Astrocyte (in vitro differentiated cells and primary cell): Measurements from ENCODE around the gene DHDH. TPM values are rescaled to one million over a fixed set of nuclear protein-coding genes. Genes with fewer than 3 reads are reported as not detected.

Experiments
- DNase-seq: peaks from one replicate; pipeline ENCODE4 v3.0.0-alpha.2; 2010; ENCODE audit warnings: low read depth
- FAIRE-seq: peaks from 2 replicates; lab custom pipeline; 2011; peaks lifted over from hg19 to GRCh38; lab: Jason Lieb, UNC
- H2AFZ ChIP-seq: 2 replicates; pipeline ENCODE4 v1.6.0; 2012; ENCODE audit warnings: low read depth, low read length, inconsistent platforms
- H3K27ac ChIP-seq: 2 replicates; pipeline ENCODE4 v1.5.1; 2011; ENCODE audit warnings: low read depth, low read length, inconsistent platforms
- H3K27me3 ChIP-seq: 2 replicates; pipeline ENCODE4 v1.6.0; 2011; ENCODE audit warnings: low read length, inconsistent platforms; ENCODE audit not compliant: insufficient read depth
- H3K36me3 ChIP-seq: 2 replicates; pipeline ENCODE4 v1.5.1; 2011; ENCODE audit warnings: low read length, inconsistent platforms; ENCODE audit not compliant: insufficient read depth
- H3K4me1 ChIP-seq: 2 replicates; pipeline ENCODE4 v1.5.1; 2011; ENCODE audit warnings: low read length, inconsistent platforms; ENCODE audit not compliant: insufficient read depth
- H3K4me2 ChIP-seq: 2 replicates; pipeline ENCODE4 v1.6.0; 2012; ENCODE audit warnings: low read length, inconsistent platforms
- H3K4me3 ChIP-seq: 2 replicates; pipeline ENCODE4 v1.5.1; 2011; ENCODE audit warnings: low read depth, mild to moderate bottlenecking, low read length, inconsistent platforms; ENCODE audit not compliant: insufficient read depth
- H3K79me2 ChIP-seq: 2 replicates; pipeline ENCODE4 v1.6.0; 2012; ENCODE audit warnings: mild to moderate bottlenecking, low read length, inconsistent platforms; ENCODE audit not compliant: insufficient read depth
- H3K9ac ChIP-seq: 2 replicates; pipeline ENCODE4 v1.6.0; 2012; ENCODE audit warnings: mild to moderate bottlenecking, low read length, inconsistent platforms
- H3K9me3 ChIP-seq: 2 replicates; pipeline ENCODE4 v1.5.1; 2012; ENCODE audit warnings: low read depth, mild to moderate bottlenecking, low read length, inconsistent platforms; ENCODE audit not compliant: insufficient read depth
- H4K20me1 ChIP-seq: 2 replicates; pipeline ENCODE4 v1.6.0; 2012; ENCODE audit warnings: low read length, inconsistent platforms; ENCODE audit not compliant: insufficient read depth
- H3K27ac Mint-ChIP-seq: one replicate; pipeline ENCODE4 v1.8.0; 2021; ENCODE audit warnings: mild to moderate bottlenecking, mixed read lengths; ENCODE audit not compliant: unreplicated experiment
- H3K27me3 Mint-ChIP-seq: one replicate; pipeline ENCODE4 v1.8.0; 2021; ENCODE audit warnings: low read depth, mixed read lengths; ENCODE audit not compliant: unreplicated experiment
- H3K36me3 Mint-ChIP-seq: one replicate; pipeline ENCODE4 v1.8.0; 2021; ENCODE audit warnings: low read depth, mixed read lengths; ENCODE audit not compliant: unreplicated experiment
- H3K4me1 Mint-ChIP-seq: one replicate; pipeline ENCODE4 v1.8.0; 2021; ENCODE audit warnings: low read depth, mixed read lengths; ENCODE audit not compliant: unreplicated experiment
- H3K4me3 Mint-ChIP-seq: one replicate; pipeline ENCODE4 v1.8.0; 2021; ENCODE audit warnings: mild to moderate bottlenecking, moderate library complexity, mixed read lengths; ENCODE audit not compliant: unreplicated experiment
- H3K9me3 Mint-ChIP-seq: one replicate; pipeline ENCODE4 v1.8.0; 2021; ENCODE audit warnings: mild to moderate bottlenecking, mixed read lengths; ENCODE audit not compliant: unreplicated experiment
- CTCF ChIP-seq: IDR thresholded peaks from 2 replicates; pipeline ENCODE4 v1.5.1; 2011; ENCODE audit warnings: low read depth, mild to moderate bottlenecking, inconsistent platforms, low read length, moderate library complexity; ENCODE audit not compliant: insufficient read depth
- EZH2 ChIP-seq: IDR thresholded peaks from 2 replicates; pipeline ENCODE4 v1.6.1; 2012; ENCODE audit warnings: mild to moderate bottlenecking, low read length, inconsistent platforms; ENCODE audit not compliant: insufficient read depth
- total RNA-seq: library from RNA; stranded (reverse); gene quantifications from 2 replicates; pipeline ENCODE4 v1.2.1, GENCODE V29; 2021

The DHDH gene
- total RNA-seq, 1 donor from 2014 or later, result 0.45 TPM

GRCh38 chr19:48969276-48970138 is 36.0 kb downstream of the DHDH start:
- no peak for TF ChIP-seq EZH2
- no peak for TF ChIP-seq CTCF
- no peak overlapping the region for H3K27ac Mint-ChIP-seq
- H3K9me3 Mint-ChIP-seq, result no peaks in the 10 kb centered on the region
- H4K20me1 ChIP-seq, result peaks cover 52% of the 10 kb centered on the region
- H3K4me3 Mint-ChIP-seq, result no peak overlapping the region
- no peak for FAIRE-seq
- peaks cover 15% of the 10 kb centered on the region for H3K36me3 ChIP-seq
- H3K4me1 Mint-ChIP-seq, result peaks cover 16% of the 10 kb centered on the region
- H2AFZ ChIP-seq, result no peak overlapping the region
- no peaks in the 10 kb centered on the region for H3K9me3 ChIP-seq
- H3K27me3 Mint-ChIP-seq, result no peaks in the 10 kb centered on the region
- peaks cover 16% of the 10 kb centered on the region for H3K4me1 ChIP-seq
- no peak for DNase-seq
- H3K36me3 Mint-ChIP-seq, result peaks cover 38% of the 10 kb centered on the region
- no peak overlapping the region for H3K9ac ChIP-seq
- no peak overlapping the region for H3K4me2 ChIP-seq
- peaks cover 20% of the 10 kb centered on the region for H3K79me2 ChIP-seq
- no peaks in the 10 kb centered on the region for H3K27me3 ChIP-seq
- H3K4me3 ChIP-seq, result no peak overlapping the region
- no peak overlapping the region for H3K27ac ChIP-seq

- no peak for FAIRE-seq
- peaks cover 13% of the 10 kb centered on the region for H3K4me1 Mint-ChIP-seq
These were observed 36.8 kb downstream of the DHDH start for GRCh38 chr19:48970139-48970766.

More at GRCh38 chr19:48970139-48970766, 36.8 kb downstream of the DHDH start:
- Histone ChIP-seq H3K4me3 (no peak overlapping the region), H2AFZ (no peak overlapping the region), H3K79me2 (peaks cover 19% of the 10 kb centered on the region), H3K4me1 (peaks cover 14% of the 10 kb centered on the region), H3K9me3 (no peaks in the 10 kb centered on the region), H3K9ac (peak overlapping the region; percentile 21), H3K36me3 (peaks cover 15% of the 10 kb centered on the region), H3K27ac (no peak overlapping the region), H3K27me3 (no peaks in the 10 kb centered on the region), H3K4me2 (no peak overlapping the region), H4K20me1 (peaks cover 52% of the 10 kb centered on the region)
- Mint-ChIP-seq H3K4me3 (no peak overlapping the region), H3K27me3 (no peaks in the 10 kb centered on the region), H3K27ac (no peak overlapping the region), H3K36me3 (peaks cover 39% of the 10 kb centered on the region), H3K9me3 (no peaks in the 10 kb centered on the region)
- no peak for DNase-seq
- TF ChIP-seq EZH2, result no peak
- TF ChIP-seq CTCF, result no peak
